NCI-H446 (cell line): ENCODE measurements around the gene COMMD7.
A peak's percentile ranks its signal among the peaks of the same experiment; 100 is the strongest.
"Not testable (repeated sequence)": the region's sequence is repeated elsewhere in the genome, so short reads cannot be mapped to it uniquely, and the experiment has no call there.

Experiments used
- DNase-seq, 2 experiments: peaks; one replicate each; lab custom pipeline; 2025; lab: John Stamatoyannopoulos, UW

The COMMD7 gene

GRCh38 chr20:32728435-32728834 lies 14.8 kb downstream of the COMMD7 start:
- not testable (repeated sequence) for DNase-seq

GRCh38 chr20:32727683-32728082 lies 15.6 kb downstream of the COMMD7 start:
- no peak for DNase-seq

- no peak for DNase-seq
Measured at GRCh38 chr20:32718749-32719348, 24.4 kb downstream of the COMMD7 start.

GRCh38 chr20:32711346-32711745 lies 31.9 kb downstream of the COMMD7 start:
- no peak for DNase-seq

- DNase-seq = no peak
Measured at GRCh38 chr20:32709632-32710121, 33.6 kb downstream of the COMMD7 start.

- DNase-seq = not testable (repeated sequence)
Measured at GRCh38 chr20:32709029-32709631, 34.1 kb downstream of the COMMD7 start.

- peak in 1 of 2 experiments; percentile 28 for DNase-seq
Measured at GRCh38 chr20:32707691-32708581, 35.3 kb downstream of the COMMD7 start.

- no peak for DNase-seq
Measured at GRCh38 chr20:32706486-32706885, 36.8 kb downstream of the COMMD7 start.

- no peak for DNase-seq
Measured at GRCh38 chr20:32702706-32703425, 40.4 kb downstream of the COMMD7 start.

GRCh38 chr20:32697608-32698007 lies 45.7 kb downstream of the COMMD7 start:
- no peak for DNase-seq

GRCh38 chr20:32695089-32695488 lies 48.2 kb downstream of the COMMD7 start:
- no peak for DNase-seq

GRCh38 chr20:32688966-32689365 lies 54.3 kb downstream of the COMMD7 start:
- DNase-seq = not testable (repeated sequence)

GRCh38 chr20:32687180-32687532 lies 56.1 kb downstream of the COMMD7 start:
- DNase-seq = no peak

GRCh38 chr20:32686530-32687179 lies 56.6 kb downstream of the COMMD7 start:
- no peak for DNase-seq

GRCh38 chr20:32685541-32686529 lies 57.4 kb downstream of the COMMD7 start:
- DNase-seq = no peak

- DNase-seq = no peak
Measured at GRCh38 chr20:32682508-32682987, 60.7 kb downstream of the COMMD7 start.

GRCh38 chr20:32681175-32682084 lies 61.8 kb downstream of the COMMD7 start:
- no peak for DNase-seq

GRCh38 chr20:32680544-32681174 lies 62.6 kb downstream of the COMMD7 start:
- DNase-seq = no peak

GRCh38 chr20:32678948-32679347 lies 64.3 kb downstream of the COMMD7 start:
- DNase-seq = peak; percentile 77 to 91
